Measurements from ENCODE around the gene DPCD.

DNA sequence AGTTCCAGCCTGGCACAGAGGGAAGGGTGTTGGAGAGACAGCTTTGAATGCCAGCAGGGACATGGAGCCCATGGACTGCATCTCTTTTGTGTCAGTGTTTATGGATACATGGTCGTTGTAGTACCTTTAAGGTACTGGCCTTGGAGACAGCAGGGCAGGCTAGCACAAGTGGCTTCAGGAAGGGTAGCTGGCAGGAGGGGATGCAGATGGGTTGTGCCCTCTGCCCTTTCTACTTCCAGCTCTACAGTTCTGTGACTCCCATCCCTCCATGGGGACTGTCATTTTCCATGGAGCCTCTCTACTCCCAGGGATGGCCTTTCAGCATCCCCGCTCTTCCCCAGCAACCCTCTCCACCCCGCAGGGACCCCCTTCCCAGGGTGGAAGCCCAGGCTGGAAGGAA, 25.1 kb upstream of the DPCD start:
- TF ChIP-seq, protein P1, sequence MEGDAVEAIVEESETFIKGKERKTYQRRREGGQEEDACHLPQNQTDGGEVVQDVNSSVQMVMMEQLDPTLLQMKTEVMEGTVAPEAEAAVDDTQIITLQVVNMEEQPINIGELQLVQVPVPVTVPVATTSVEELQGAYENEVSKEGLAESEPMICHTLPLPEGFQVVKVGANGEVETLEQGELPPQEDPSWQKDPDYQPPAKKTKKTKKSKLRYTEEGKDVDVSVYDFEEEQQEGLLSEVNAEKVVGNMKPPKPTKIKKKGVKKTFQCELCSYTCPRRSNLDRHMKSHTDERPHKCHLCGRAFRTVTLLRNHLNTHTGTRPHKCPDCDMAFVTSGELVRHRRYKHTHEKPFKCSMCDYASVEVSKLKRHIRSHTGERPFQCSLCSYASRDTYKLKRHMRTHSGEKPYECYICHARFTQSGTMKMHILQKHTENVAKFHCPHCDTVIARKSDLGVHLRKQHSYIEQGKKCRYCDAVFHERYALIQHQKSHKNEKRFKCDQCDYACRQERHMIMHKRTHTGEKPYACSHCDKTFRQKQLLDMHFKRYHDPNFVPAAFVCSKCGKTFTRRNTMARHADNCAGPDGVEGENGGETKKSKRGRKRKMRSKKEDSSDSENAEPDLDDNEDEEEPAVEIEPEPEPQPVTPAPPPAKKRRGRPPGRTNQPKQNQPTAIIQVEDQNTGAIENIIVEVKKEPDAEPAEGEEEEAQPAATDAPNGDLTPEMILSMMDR (IDR thresholded peaks at IDR 0.05; ENCODE audit: low read length): no peak
- TF ChIP-seq EZH2 (IDR thresholded peaks at IDR 0.05; ENCODE audit: borderline replicate concordance, low read length): no peak

Data from OCI-LY1 (cell line).